ENCODE measurements around the gene IRX4. TPM values are rescaled to one million over a fixed set of nuclear protein-coding genes. Genes with fewer than 3 reads are reported as not detected.

The IRX4 gene
- total RNA-seq, 1 experiment from 2014 or later, result 16.5 TPM

DNA sequence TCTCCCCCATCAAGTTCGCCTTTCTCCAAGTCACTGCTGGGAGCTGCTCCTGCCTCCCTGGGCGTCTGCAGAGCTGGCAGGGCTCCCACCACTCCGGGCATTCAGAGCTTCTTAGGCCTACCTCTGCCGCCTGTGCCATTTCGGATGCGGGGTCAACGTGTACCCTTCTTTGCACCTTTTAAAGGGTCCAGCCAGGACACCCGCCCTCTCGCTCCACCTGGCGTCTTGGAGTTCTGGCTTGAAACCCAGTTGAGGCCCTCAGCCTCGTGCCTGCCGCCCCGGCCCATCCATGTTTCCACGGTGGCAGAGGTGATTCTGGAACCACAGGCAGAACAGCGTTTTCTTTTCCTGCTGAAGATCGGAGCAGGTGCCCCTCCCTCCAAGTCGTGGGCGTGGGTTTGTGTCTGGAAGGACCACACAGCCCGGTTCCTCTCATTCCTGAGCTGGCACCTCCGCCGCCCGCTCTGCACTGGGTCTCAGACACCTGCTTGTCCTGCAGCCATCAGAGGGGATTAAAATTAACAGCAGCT, 48.6 kb downstream of the IRX4 start:
- H3K4me3 ChIP-seq (replicated peaks in 1 of 2; ENCODE audit: low read depth in 1 of 2, low read length in 2 of 2), result no peak overlapping the region
- H3K9ac ChIP-seq (ENCODE audit: low read length), result no peak overlapping the region
- RAD21 ChIA-PET (ENCODE audit: low non-redundant PET in 1 of 2, low total read pairs in 2 of 2, uncharacterized antibody in 2 of 2, unreplicated experiment in 2 of 2), result no interaction called here
- no peaks in the 10 kb centered on the region for H3K27me3 ChIP-seq (ENCODE audit: insufficient read depth, low read length)
- H3K4me1 ChIP-seq (ENCODE audit: control insufficient read depth in 1 of 2, insufficient read depth in 2 of 2, low read length in 2 of 2), result no peaks in the 10 kb centered on the region
- no peak overlapping the region for H3K27ac ChIP-seq (ENCODE audit: low read depth, low read length)
- TF ChIP-seq ZNF274 (IDR thresholded peaks at IDR 0.05; ENCODE audit: low read depth, low read length), result no peak
- TF ChIP-seq REST (IDR thresholded peaks at IDR 0.05; ENCODE audit: low read depth), result no peak
- TF ChIP-seq JUND (IDR thresholded peaks at IDR 0.05), result no peak
- TF ChIP-seq RAD21 (IDR thresholded peaks at IDR 0.05; ENCODE audit: low read depth), result no peak
- TF ChIP-seq, protein P1, sequence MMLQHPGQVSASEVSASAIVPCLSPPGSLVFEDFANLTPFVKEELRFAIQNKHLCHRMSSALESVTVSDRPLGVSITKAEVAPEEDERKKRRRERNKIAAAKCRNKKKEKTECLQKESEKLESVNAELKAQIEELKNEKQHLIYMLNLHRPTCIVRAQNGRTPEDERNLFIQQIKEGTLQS (IDR thresholded peaks at IDR 0.05), result no peak
- no peak for TF ChIP-seq EZH2 (IDR thresholded peaks at IDR 0.05)
- no peak for TF ChIP-seq CBX3 (IDR thresholded peaks at IDR 0.05; ENCODE audit: low read depth)
- no peak for TF ChIP-seq MAX (IDR thresholded peaks at IDR 0.05)
- TF ChIP-seq ZFX (IDR thresholded peaks at IDR 0.05), result no peak
- no peak for TF ChIP-seq ELF1 (IDR thresholded peaks at IDR 0.05; ENCODE audit: borderline replicate concordance, low read depth)
- BruUV-seq (replicated peaks), result no TSS peak
- no peaks in the 10 kb centered on the region for H4K20me1 ChIP-seq (ENCODE audit: insufficient read depth)
- H3K36me3 ChIP-seq (ENCODE audit: control insufficient read depth in 1 of 2, insufficient read depth in 2 of 2, low read length in 2 of 2), result no peaks in the 10 kb centered on the region; a peak in 1 of 4 replicates
- H3K9me2 ChIP-seq (ENCODE audit: insufficient read depth), result no peaks in the 10 kb centered on the region
- no peaks in the 10 kb centered on the region for H3K79me2 ChIP-seq (ENCODE audit: insufficient read depth, low read length)
- DNase-seq (ENCODE audit: low read depth, low spot score), result no peak
- CTCF ChIA-PET, result no interaction called here
- H3K4me2 ChIP-seq (ENCODE audit: low read length), result no peak overlapping the region
- POLR2A ChIA-PET, result no interaction called here
- H2AFZ ChIP-seq (ENCODE audit: low read depth, low read length, poor library complexity, severe bottlenecking), result no peak overlapping the region
- intact Hi-C loops (cut with micrococcal nuclease), result no loop called here
- H3K9me3 ChIP-seq (ENCODE audit: control insufficient read depth in 1 of 2, insufficient read depth in 1 of 2, low read depth in 1 of 2, low read length in 2 of 2), result no peaks in the 10 kb centered on the region
- no peak for ATAC-seq

Data from HCT116 (cell line).